Breast epithelium (tissue), 3 donors: ENCODE data around the gene EHMT2.

Experiments used
- CTCF ChIP-seq, 3 donors: fragments of 450-650 bp; IDR thresholded peaks; one replicate each; pipeline ENCODE4 v1.5.1; 2016 to 2017; ENCODE audit warnings: antibody characterized with exemption in 3 of 3, mild to moderate bottlenecking in 3 of 3, moderate library complexity in 3 of 3
- POLR2A ChIP-seq: fragments of 450-650 bp; IDR thresholded peaks from one replicate; pipeline ENCODE4 v1.6.1; 2016; ENCODE audit warnings: antibody characterized with exemption, mild to moderate bottlenecking, moderate library complexity
- POLR2AphosphoS5 ChIP-seq, 3 donors: sonication (generic); formaldehyde crosslinking; IDR thresholded peaks; one replicate each; pipeline ENCODE4 v1.6.1; 2017; ENCODE audit warnings: antibody characterized with exemption in 3 of 3

- no peak for TF ChIP-seq CTCF (IDR thresholded peaks at IDR 0.05)
- TF ChIP-seq POLR2AphosphoS5 (IDR thresholded peaks at IDR 0.05), result no peak
- no peak for TF ChIP-seq POLR2A
Observed at GRCh38 chr6:31851485-31851832, 46.0 kb downstream of the EHMT2 start.
